Testis (tissue), 3 donors: ENCODE results near the gene ICA1. TPM values are rescaled to one million over a fixed set of nuclear protein-coding genes. Genes with fewer than 3 reads are reported as not detected.

Source experiments
- DNase-seq: peaks from one replicate; pipeline ENCODE4 v3.0.0-alpha.2; 2019
- H3K27ac ChIP-seq, 2 donors: fragments of 200-600 bp; sonication (generic); one replicate each; pipeline ENCODE4 v1.5.1; 2019
- H3K27me3 ChIP-seq: fragments of 200-600 bp; sonication (generic); one replicate; pipeline ENCODE4 v1.5.1; 2019
- H3K36me3 ChIP-seq: fragments of 200-600 bp; sonication (generic); one replicate; pipeline ENCODE4 v1.5.1; 2017; ENCODE audit warnings: low read depth; ENCODE audit errors: missing control alignments
- H3K4me1 ChIP-seq: fragments of 200-600 bp; sonication (generic); one replicate; pipeline ENCODE4 v1.5.1; 2019
- H3K4me3 ChIP-seq, 2 donors: fragments of 200-600 bp; sonication (generic); one replicate each; pipeline ENCODE4 v1.5.1; 2017 to 2019
- H3K9me3 ChIP-seq: fragments of 200-600 bp; sonication (generic); one replicate; pipeline ENCODE4 v1.5.1; 2017
- POLR2A ChIP-seq: fragments of 450-650 bp; IDR thresholded peaks from one replicate; pipeline ENCODE4 v1.6.1; 2017; ENCODE audit warnings: antibody characterized with exemption, mild to moderate bottlenecking, moderate library complexity
- WGBS, 2 donors: methylation state at CpG; one replicate each; pipeline ENCODE4 v1.1.5; 2018; 5-methylcytosine and 5-hydroxymethylcytosine counted together
- intact Hi-C: fragments of 100-400 bp; cut with DNase I; formaldehyde crosslinking; loops from one replicate; pipeline ENCODE4 v1.15.1; 2023; ENCODE audit warnings: low total_unique reads
- polyA plus RNA-seq: library from polyadenylated mRNA; stranded (reverse); fragments of 350-450 nt; fragmentation: Illumina TruSeq; extraction: RNeasy Lipid Tissue Mini Kit (QIAGEN cat#74804); gene quantifications from one replicate; pipeline ENCODE4 v1.2.3, GENCODE V29; 2014; ENCODE audit warnings: low read depth, low replicate concordance; ENCODE audit not compliant: insufficient read depth
- total RNA-seq, 2 donors: library from RNA; depleted of rRNA; stranded (reverse); fragments of >200 nt; gene quantifications; one replicate each; pipeline ENCODE4 v1.2.3, GENCODE V29; 2016
- TF ChIP-seq, protein P1 (sequence below), 3 experiments: fragments of 450-650 bp in 2 of 3; fragments of 200-600 bp in 1 of 3; sonication (generic) in 1 of 3; IDR thresholded peaks; one replicate each; pipeline ENCODE4 v1.5.1; 2016 to 2019; ENCODE audit warnings: antibody characterized with exemption in 3 of 3, mild to moderate bottlenecking in 2 of 3, moderate library complexity in 1 of 3

The ICA1 gene
- total and polyA plus RNA-seq, 3 donors from 2014 or later = 33.6 to 90.3 (median 76.1) TPM

DNA sequence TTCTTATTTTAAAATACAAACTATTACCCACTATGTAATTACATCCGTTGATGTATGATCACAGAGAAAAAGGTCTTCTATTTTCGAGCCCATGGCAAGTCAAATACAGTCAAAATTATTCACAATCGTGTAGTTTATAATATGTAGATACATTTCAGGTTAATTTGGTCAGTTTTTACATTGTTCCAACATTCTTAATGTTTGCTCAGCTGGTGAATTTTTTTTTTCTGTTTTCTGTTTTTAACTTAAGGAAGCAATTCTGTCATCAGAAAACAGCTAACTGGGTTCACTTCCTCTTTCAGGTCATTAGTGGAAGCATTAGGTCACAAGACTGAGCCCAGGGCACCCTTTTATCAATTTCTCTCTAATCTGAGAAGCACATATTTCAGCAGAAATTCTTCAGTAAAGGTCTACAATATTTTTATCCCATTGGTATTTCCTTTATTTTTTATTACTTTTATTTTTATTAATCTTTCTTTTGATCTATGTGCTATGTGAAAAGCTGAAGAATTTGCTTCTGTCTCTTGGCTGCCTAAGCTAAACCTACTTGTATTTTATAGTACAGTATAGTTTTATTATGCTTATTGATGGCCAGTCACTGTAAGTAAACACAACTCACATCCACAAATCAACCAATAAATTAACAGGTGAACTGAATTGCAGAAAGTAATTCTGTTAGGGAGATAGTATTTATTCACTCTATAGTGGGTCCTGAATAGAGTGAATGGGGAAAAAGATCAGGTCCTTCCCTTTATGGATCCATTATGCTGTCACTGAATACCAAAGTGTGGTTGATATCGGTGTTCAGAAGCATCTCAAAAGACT lies 84.6 kb downstream of the ICA1 start:
- Histone ChIP-seq H3K4me3 (no peak overlapping the region), H3K27me3 (no peaks in the 10 kb centered on the region), H3K36me3 (no peaks in the 10 kb centered on the region), H3K27ac (no peak overlapping the region), H3K4me1 (peaks cover 5% of the 10 kb centered on the region), H3K9me3 (no peaks in the 10 kb centered on the region)
- 83 to 88% methylated on average over 4 of the region's 4 CpGs for WGBS, 2 donors
- no peak for DNase-seq
- intact Hi-C loops = no loop called here
- TF ChIP-seq, protein P1, sequence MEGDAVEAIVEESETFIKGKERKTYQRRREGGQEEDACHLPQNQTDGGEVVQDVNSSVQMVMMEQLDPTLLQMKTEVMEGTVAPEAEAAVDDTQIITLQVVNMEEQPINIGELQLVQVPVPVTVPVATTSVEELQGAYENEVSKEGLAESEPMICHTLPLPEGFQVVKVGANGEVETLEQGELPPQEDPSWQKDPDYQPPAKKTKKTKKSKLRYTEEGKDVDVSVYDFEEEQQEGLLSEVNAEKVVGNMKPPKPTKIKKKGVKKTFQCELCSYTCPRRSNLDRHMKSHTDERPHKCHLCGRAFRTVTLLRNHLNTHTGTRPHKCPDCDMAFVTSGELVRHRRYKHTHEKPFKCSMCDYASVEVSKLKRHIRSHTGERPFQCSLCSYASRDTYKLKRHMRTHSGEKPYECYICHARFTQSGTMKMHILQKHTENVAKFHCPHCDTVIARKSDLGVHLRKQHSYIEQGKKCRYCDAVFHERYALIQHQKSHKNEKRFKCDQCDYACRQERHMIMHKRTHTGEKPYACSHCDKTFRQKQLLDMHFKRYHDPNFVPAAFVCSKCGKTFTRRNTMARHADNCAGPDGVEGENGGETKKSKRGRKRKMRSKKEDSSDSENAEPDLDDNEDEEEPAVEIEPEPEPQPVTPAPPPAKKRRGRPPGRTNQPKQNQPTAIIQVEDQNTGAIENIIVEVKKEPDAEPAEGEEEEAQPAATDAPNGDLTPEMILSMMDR (IDR thresholded peaks at IDR 0.05) = no peak

DNA sequence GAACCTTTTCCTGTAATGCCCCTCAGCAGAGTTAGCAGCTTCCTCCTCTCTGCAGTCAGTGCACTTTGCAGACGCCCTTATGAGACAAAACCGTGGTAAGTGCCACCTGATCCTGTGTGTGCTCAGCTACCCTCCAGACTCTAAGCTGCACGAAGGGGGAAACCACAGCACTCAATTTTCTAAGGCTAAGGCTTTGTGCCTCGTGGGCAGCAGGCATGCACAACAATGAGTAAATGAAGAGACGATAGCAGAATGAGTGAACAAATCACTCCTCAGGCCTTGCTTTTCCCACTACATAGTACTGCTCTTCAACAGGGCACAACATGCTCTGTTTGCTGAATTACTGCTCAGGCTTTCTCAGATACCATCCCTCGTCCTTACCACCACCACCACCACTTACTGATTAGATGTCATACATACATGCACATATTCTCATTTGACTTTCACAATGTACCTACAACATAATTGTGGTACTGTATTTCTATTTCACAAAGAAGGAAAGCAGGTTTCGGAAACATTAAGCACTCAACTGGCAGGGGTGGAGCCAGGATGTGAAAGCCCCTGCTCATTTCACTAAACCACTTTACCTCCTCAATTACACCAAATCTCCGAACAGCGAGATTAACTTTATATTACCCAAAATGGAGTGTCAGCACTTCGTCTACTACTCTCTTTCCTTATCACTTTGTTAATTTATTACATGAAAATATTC lies 85.4 kb downstream of the ICA1 start:
- no peak for DNase-seq
- Histone ChIP-seq H3K4me3 (no peak overlapping the region), H3K27ac (no peak overlapping the region), H3K9me3 (no peaks in the 10 kb centered on the region), H3K4me1 (peaks cover 5% of the 10 kb centered on the region), H3K27me3 (no peaks in the 10 kb centered on the region), H3K36me3 (no peaks in the 10 kb centered on the region)
- TF ChIP-seq, protein P1 (IDR thresholded peaks at IDR 0.05) = no peak
- no peak for TF ChIP-seq POLR2A
- intact Hi-C loops = no loop called here
- WGBS, 2 donors = 75 to 82% methylated on average over 10 of the region's 10 CpGs

DNA sequence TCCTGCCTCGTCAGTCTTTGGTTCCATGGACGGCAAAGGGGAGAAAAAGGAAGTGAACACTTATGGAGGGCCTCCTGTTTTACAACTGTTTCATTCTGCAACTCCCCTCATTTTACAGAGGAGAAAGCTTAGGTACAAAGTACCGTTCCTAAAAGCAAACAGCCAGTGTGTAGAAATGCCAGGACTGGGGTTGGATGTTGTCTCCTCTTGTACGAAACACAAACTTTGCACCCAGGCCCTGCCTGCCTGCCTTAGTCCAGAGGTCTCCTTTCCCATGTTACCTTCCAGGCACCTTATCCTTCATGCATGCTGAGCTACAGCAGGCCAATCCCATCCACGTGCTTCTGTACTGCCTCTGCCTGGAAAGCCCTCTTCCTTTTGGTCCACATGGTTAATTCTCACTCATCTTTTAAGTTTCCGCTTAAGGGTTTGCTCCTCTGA lies 86.0 kb downstream of the ICA1 start:
- DNase-seq = no peak
- H3K4me3 ChIP-seq = no peak overlapping the region
- intact Hi-C loops = no loop called here
- no peaks in the 10 kb centered on the region for H3K36me3 ChIP-seq
- WGBS, 2 donors = 79 to 88% methylated on average over 6 of the region's 6 CpGs
- H3K27me3 ChIP-seq = no peaks in the 10 kb centered on the region
- no peak overlapping the region for H3K27ac ChIP-seq
- TF ChIP-seq, protein P1 (IDR thresholded peaks at IDR 0.05) = no peak
- no peak for TF ChIP-seq POLR2A
- no peaks in the 10 kb centered on the region for H3K9me3 ChIP-seq
- peaks cover 5% of the 10 kb centered on the region for H3K4me1 ChIP-seq

GRCh38 chr7:8172372-8173354 lies 89.3 kb downstream of the ICA1 start:
- H3K4me3 ChIP-seq = no peak overlapping the region
- H3K36me3 ChIP-seq = no peaks in the 10 kb centered on the region
- no peak for DNase-seq
- TF ChIP-seq, protein P1 (IDR thresholded peaks at IDR 0.05) = no peak
- TF ChIP-seq POLR2A = no peak
- H3K9me3 ChIP-seq = no peaks in the 10 kb centered on the region
- H3K4me1 ChIP-seq = no peaks in the 10 kb centered on the region
- no peak overlapping the region for H3K27ac ChIP-seq
- intact Hi-C loops = no loop called here
- WGBS, 2 donors = 86 to 89% methylated on average over 5 of the region's 5 CpGs
- no peaks in the 10 kb centered on the region for H3K27me3 ChIP-seq
